ENCODE results near the gene ZGPAT.

Gene ZGPAT

GRCh38 chr20:63686094-63686491, 21.7 kb upstream of the ZGPAT start:
- Mint-ChIP-seq H3K4me1 (ENCODE audit: low read depth) (peaks cover 4% of the 10 kb centered on the region), H3K4me3 (no peak overlapping the region), H3K27ac (no peak overlapping the region)

GRCh38 chr20:63686492-63687321, 21.1 kb upstream of the ZGPAT start:
- H3K36me3 Mint-ChIP-seq (ENCODE audit: low read depth): peaks cover 4% of the 10 kb centered on the region
- no peaks in the 10 kb centered on the region for H3K27me3 Mint-ChIP-seq (ENCODE audit: low read depth)
- H3K9me3 Mint-ChIP-seq: no peaks in the 10 kb centered on the region
- H3K27ac Mint-ChIP-seq: no peak overlapping the region
- H3K4me3 Mint-ChIP-seq: no peak overlapping the region
- peaks cover 4% of the 10 kb centered on the region for H3K4me1 Mint-ChIP-seq (ENCODE audit: low read depth)

More at GRCh38 chr20:63686094-63686491, 21.7 kb upstream of the ZGPAT start:
- no peaks in the 10 kb centered on the region for H3K9me3 Mint-ChIP-seq
- H3K27me3 Mint-ChIP-seq (ENCODE audit: low read depth): no peaks in the 10 kb centered on the region
- peaks cover 4% of the 10 kb centered on the region for H3K36me3 Mint-ChIP-seq (ENCODE audit: low read depth)

GRCh38 chr20:63687419-63688178, 20.2 kb upstream of the ZGPAT start:
- Mint-ChIP-seq H3K4me3 (no peak overlapping the region), H3K4me1 (ENCODE audit: low read depth) (peaks cover 4% of the 10 kb centered on the region)

GRCh38 chr20:63688228-63689045, 19.4 kb upstream of the ZGPAT start:
- Mint-ChIP-seq H3K27ac (no peak overlapping the region), H3K4me1 (ENCODE audit: low read depth) (peaks cover 4% of the 10 kb centered on the region), H3K9me3 (no peaks in the 10 kb centered on the region), H3K36me3 (ENCODE audit: low read depth) (peaks cover 6% of the 10 kb centered on the region), H3K27me3 (ENCODE audit: low read depth) (no peaks in the 10 kb centered on the region), H3K4me3 (no peak overlapping the region)

More at GRCh38 chr20:63687419-63688178, 20.2 kb upstream of the ZGPAT start:
- Mint-ChIP-seq H3K9me3 (no peaks in the 10 kb centered on the region), H3K27ac (no peak overlapping the region), H3K36me3 (ENCODE audit: low read depth) (peaks cover 6% of the 10 kb centered on the region), H3K27me3 (ENCODE audit: low read depth) (no peaks in the 10 kb centered on the region)

- Mint-ChIP-seq H3K4me3 (no peak overlapping the region), H3K9me3 (no peaks in the 10 kb centered on the region), H3K27ac (no peak overlapping the region), H3K4me1 (ENCODE audit: low read depth) (peaks cover 4% of the 10 kb centered on the region), H3K27me3 (ENCODE audit: low read depth) (no peaks in the 10 kb centered on the region), H3K36me3 (ENCODE audit: low read depth) (peaks cover 5% of the 10 kb centered on the region)
These were observed 18.5 kb upstream of the ZGPAT start for GRCh38 chr20:63689046-63690002.

- H3K4me1 Mint-ChIP-seq (ENCODE audit: low read depth): peaks cover 4% of the 10 kb centered on the region
- H3K27me3 Mint-ChIP-seq (ENCODE audit: low read depth): no peaks in the 10 kb centered on the region
- no peak overlapping the region for H3K27ac Mint-ChIP-seq
- no peak overlapping the region for H3K4me3 Mint-ChIP-seq
- peaks cover 5% of the 10 kb centered on the region for H3K36me3 Mint-ChIP-seq (ENCODE audit: low read depth)
- no peaks in the 10 kb centered on the region for H3K9me3 Mint-ChIP-seq
These were observed 17.6 kb upstream of the ZGPAT start for GRCh38 chr20:63690003-63690897.

- H3K36me3 Mint-ChIP-seq (ENCODE audit: low read depth): peaks cover 5% of the 10 kb centered on the region
- H3K4me3 Mint-ChIP-seq: no peak overlapping the region
- H3K9me3 Mint-ChIP-seq: no peaks in the 10 kb centered on the region
- peaks cover 4% of the 10 kb centered on the region for H3K4me1 Mint-ChIP-seq (ENCODE audit: low read depth)
- no peaks in the 10 kb centered on the region for H3K27me3 Mint-ChIP-seq (ENCODE audit: low read depth)
- peak overlapping the region; percentile 45 for H3K27ac Mint-ChIP-seq
These were observed 16.7 kb upstream of the ZGPAT start for GRCh38 chr20:63690898-63691710.

- no peaks in the 10 kb centered on the region for H3K9me3 Mint-ChIP-seq
- H3K27ac Mint-ChIP-seq: peak overlapping the region; percentile 45
- no peaks in the 10 kb centered on the region for H3K27me3 Mint-ChIP-seq (ENCODE audit: low read depth)
- no peak overlapping the region for H3K4me3 Mint-ChIP-seq
- peaks cover 2% of the 10 kb centered on the region for H3K4me1 Mint-ChIP-seq (ENCODE audit: low read depth)
- peaks cover 5% of the 10 kb centered on the region for H3K36me3 Mint-ChIP-seq (ENCODE audit: low read depth)
These were observed 16.0 kb upstream of the ZGPAT start for GRCh38 chr20:63691711-63692435.

- no peaks in the 10 kb centered on the region for H3K27me3 Mint-ChIP-seq (ENCODE audit: low read depth)
- H3K36me3 Mint-ChIP-seq (ENCODE audit: low read depth): peaks cover 5% of the 10 kb centered on the region
- H3K27ac Mint-ChIP-seq: peak overlapping the region; percentile 68
- no peak overlapping the region for H3K4me3 Mint-ChIP-seq
- H3K9me3 Mint-ChIP-seq: no peaks in the 10 kb centered on the region
- H3K4me1 Mint-ChIP-seq (ENCODE audit: low read depth): no peaks in the 10 kb centered on the region
These were observed 15.3 kb upstream of the ZGPAT start for GRCh38 chr20:63692436-63693082.

GRCh38 chr20:63693083-63693732, 14.6 kb upstream of the ZGPAT start:
- H3K4me3 Mint-ChIP-seq: no peak overlapping the region
- H3K36me3 Mint-ChIP-seq (ENCODE audit: low read depth): peaks cover 5% of the 10 kb centered on the region
- H3K9me3 Mint-ChIP-seq: no peaks in the 10 kb centered on the region
- H3K27ac Mint-ChIP-seq: no peak overlapping the region
- no peaks in the 10 kb centered on the region for H3K27me3 Mint-ChIP-seq (ENCODE audit: low read depth)
- H3K4me1 Mint-ChIP-seq (ENCODE audit: low read depth): no peaks in the 10 kb centered on the region

Data from T-helper 1 cell treated with Interleukin-12 subunit alpha and Interleukin-12 subunit beta and Interleukin-4 antibody, amounts not matched to agents 30 μg/mL and 1 μg/mL, for 36 hours (primary cell).